SH-SY5Y (cell line): ENCODE data around the gene NMD3.

ENCODE experiments used
- GATA2 ChIP-seq: IDR thresholded peaks from 2 replicates; pipeline ENCODE4 v1.6.1; 2011; ENCODE audit warnings: mild to moderate bottlenecking, low read depth, low read length
- GATA3 ChIP-seq: IDR thresholded peaks from 2 replicates; pipeline ENCODE4 v1.6.1; 2011; ENCODE audit warnings: low read depth, mild to moderate bottlenecking, low read length, moderate library complexity

DNA sequence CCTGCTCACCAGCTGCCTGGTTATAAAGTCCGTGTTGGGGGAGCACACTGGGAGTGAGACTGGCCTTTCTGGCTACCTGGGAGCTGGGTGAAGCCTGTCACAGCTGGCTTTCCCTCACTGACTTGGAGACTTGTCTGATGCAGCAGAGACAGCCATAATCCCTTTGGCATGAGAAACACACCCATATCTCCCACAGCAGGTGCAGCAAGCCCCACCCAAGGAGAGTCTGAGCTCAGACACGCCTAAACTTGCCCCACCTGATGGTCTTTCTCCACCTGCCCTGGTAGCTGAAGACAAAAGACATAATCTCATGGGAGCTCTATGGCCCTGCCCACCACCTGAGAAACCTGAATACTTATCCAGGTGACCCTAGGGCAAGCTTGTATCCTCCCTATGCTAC is 54.8 kb downstream of the NMD3 start:
- TF ChIP-seq GATA2 (no peak), GATA3 (no peak)
